ENCODE measurements around the gene COQ4. TPM values are rescaled to one million over a fixed set of nuclear protein-coding genes. Genes with fewer than 3 reads are reported as not detected.

Gene COQ4
- total RNA-seq, 1 experiment from 2014 or later, result 34.0 TPM

- Mint-ChIP-seq H3K27me3 (ENCODE audit: unreplicated experiment) (no peaks in the 10 kb centered on the region), H3K4me3 (ENCODE audit: low read depth, unreplicated experiment) (peak within 1 kb of the TSS; percentile 83), H3K36me3 (ENCODE audit: insufficient read depth, unreplicated experiment) (peaks cover 25% of the 10 kb centered on the region), H3K27ac (ENCODE audit: unreplicated experiment) (peak within 1 kb of the TSS; percentile 73), H3K9me3 (ENCODE audit: low read depth, unreplicated experiment) (no peaks in the 10 kb centered on the region), H3K4me1 (ENCODE audit: low read depth, unreplicated experiment) (no peaks in the 10 kb centered on the region)
- TSS peak; percentile 100 for BruUV-seq (replicated peaks)
- peak; percentile 81 for DNase-seq
- CTCF ChIA-PET, result interaction anchor here (0.6 kb wide), 1 partner anchor 343 kb away, joined by 4 read pairs; no protein-coding TSS in a partner anchor
- TF ChIP-seq CTCF (IDR thresholded peaks at IDR 0.05; ENCODE audit: unreplicated experiment), result no peak
- intact Hi-C loops (cut with micrococcal nuclease; ENCODE audit: unreplicated experiment), result loop anchor here (2.0 kb wide), 1 partner anchor 45 kb away; no protein-coding TSS in a partner anchor
Measured at GRCh38 chr9:128339761-128340690, 17.4 kb downstream of the COQ4 start, which contains the start of gene SLC27A4. TSS of gene SLC27A4 (plus strand) at chr9:128340527. CDS start at chr9:128343133, 2,606 bp downstream.

GRCh38 chr9:128340691-128341434, 18.2 kb downstream of the COQ4 start:
- peak overlapping the region; percentile 61 for H3K27ac Mint-ChIP-seq (ENCODE audit: unreplicated experiment)
- intact Hi-C loops (cut with micrococcal nuclease; ENCODE audit: unreplicated experiment), result loop anchor here (2.0 kb wide), 1 partner anchor 46 kb away; no protein-coding TSS in a partner anchor
- H3K4me1 Mint-ChIP-seq (ENCODE audit: low read depth, unreplicated experiment), result no peaks in the 10 kb centered on the region
- peak overlapping the region; percentile 83 for H3K4me3 Mint-ChIP-seq (ENCODE audit: low read depth, unreplicated experiment)
- peaks cover 25% of the 10 kb centered on the region for H3K36me3 Mint-ChIP-seq (ENCODE audit: insufficient read depth, unreplicated experiment)
- no peaks in the 10 kb centered on the region for H3K9me3 Mint-ChIP-seq (ENCODE audit: low read depth, unreplicated experiment)
- BruUV-seq (replicated peaks), result no TSS peak
- no peak for TF ChIP-seq CTCF (IDR thresholded peaks at IDR 0.05; ENCODE audit: unreplicated experiment)
- DNase-seq, result no peak
- H3K27me3 Mint-ChIP-seq (ENCODE audit: unreplicated experiment), result no peaks in the 10 kb centered on the region
- CTCF ChIA-PET, result interaction anchor here (0.6 to 1.3 kb wide), 4 partner anchors 30 to 80 kb away, joined by 3 to 11 read pairs (median 4); partner anchors contain the start of genes CERCAM and URM1

- TF ChIP-seq CTCF (IDR thresholded peaks at IDR 0.05; ENCODE audit: unreplicated experiment), result peak; percentile 48
- no peaks in the 10 kb centered on the region for H3K4me1 Mint-ChIP-seq (ENCODE audit: low read depth, unreplicated experiment)
- H3K27ac Mint-ChIP-seq (ENCODE audit: unreplicated experiment), result peak overlapping the region; percentile 61
- H3K36me3 Mint-ChIP-seq (ENCODE audit: insufficient read depth, unreplicated experiment), result peaks cover 25% of the 10 kb centered on the region
- intact Hi-C loops (cut with micrococcal nuclease; ENCODE audit: unreplicated experiment), result loop anchor here (2.0 kb wide), 1 partner anchor 47 kb away; no protein-coding TSS in a partner anchor
- no peaks in the 10 kb centered on the region for H3K27me3 Mint-ChIP-seq (ENCODE audit: unreplicated experiment)
- no peaks in the 10 kb centered on the region for H3K9me3 Mint-ChIP-seq (ENCODE audit: low read depth, unreplicated experiment)
- DNase-seq, result peak; percentile 68
- CTCF ChIA-PET, result interaction anchor here (0.6 to 1.3 kb wide), 4 partner anchors 30 to 79 kb away, joined by 3 to 11 read pairs (median 4); partner anchors contain the start of genes CERCAM and URM1
- peak overlapping the region; percentile 83 for H3K4me3 Mint-ChIP-seq (ENCODE audit: low read depth, unreplicated experiment)
- BruUV-seq (replicated peaks), result no TSS peak
Measured at GRCh38 chr9:128341435-128341849, 18.8 kb downstream of the COQ4 start.

Data from Calu3 (cell line).